WTC11 (cell line): ENCODE results near the gene ADGRD2.

Experiments used
- ATF2 ChIP-seq: sonication (generic); formaldehyde crosslinking; IDR thresholded peaks from 2 replicates; pipeline ENCODE4 v1.8.1; 2022; ENCODE audit warnings: low read depth, missing genetic modification reagents, borderline replicate concordance
- ATF6 ChIP-seq: sonication (generic); formaldehyde crosslinking; IDR thresholded peaks from 2 replicates; pipeline ENCODE4 v1.8.1; 2023; ENCODE audit warnings: mild to moderate bottlenecking, missing genetic modification reagents
- CREM ChIP-seq: sonication (generic); formaldehyde crosslinking; IDR thresholded peaks from 2 replicates; pipeline ENCODE4 v1.8.1; 2022; ENCODE audit warnings: mild to moderate bottlenecking, missing genetic modification reagents, moderate library complexity
- CTCF ChIP-seq: fragments of 200-600 bp; IDR thresholded peaks from 2 replicates; pipeline ENCODE4 v1.8.0; 2022; ENCODE audit warnings: antibody characterized with exemption
- ETV6 ChIP-seq: sonication (generic); formaldehyde crosslinking; IDR thresholded peaks from 2 replicates; pipeline ENCODE4 v1.8.1; 2022; ENCODE audit warnings: mild to moderate bottlenecking, missing genetic modification reagents
- JAZF1 ChIP-seq: fragments of 250-450 bp; sonication (Bioruptor Pico); IDR thresholded peaks from 2 replicates; pipeline ENCODE4 v1.9.0; 2021; ENCODE audit warnings: moderate library complexity, mild to moderate bottlenecking, inconsistent platforms
- JUN ChIP-seq: sonication (generic); formaldehyde crosslinking; IDR thresholded peaks from 2 replicates; pipeline ENCODE4 v1.8.0; 2023; ENCODE audit warnings: mild to moderate bottlenecking, missing genetic modification reagents
- NR3C1 ChIP-seq: sonication (generic); formaldehyde crosslinking; conservative IDR thresholded peaks from 2 replicates; pipeline ENCODE4 v1.8.1; 2023; ENCODE audit warnings: low read depth, mild to moderate bottlenecking, missing genetic modification reagents
- SMAD4 ChIP-seq: sonication (generic); formaldehyde crosslinking; IDR thresholded peaks from 2 replicates; pipeline ENCODE4 v1.8.0; 2022; ENCODE audit warnings: mild to moderate bottlenecking, missing genetic modification reagents
- SP1 ChIP-seq: sonication (generic); formaldehyde crosslinking; conservative IDR thresholded peaks from 2 replicates; pipeline ENCODE4 v1.8.1; 2022; ENCODE audit warnings: missing genetic modification reagents
- TEAD4 ChIP-seq: sonication (generic); formaldehyde crosslinking; IDR thresholded peaks from 2 replicates; pipeline ENCODE4 v1.8.0; 2022; ENCODE audit warnings: mild to moderate bottlenecking, missing genetic modification reagents
- ZNF396 ChIP-seq: fragments of 250-450 bp; sonication (Bioruptor Pico); IDR thresholded peaks from 2 replicates; pipeline ENCODE4 v1.8.0; 2021; ENCODE audit warnings: mild to moderate bottlenecking, moderate library complexity, borderline replicate concordance
- TF ChIP-seq, protein P1 (sequence below): sonication (generic); formaldehyde crosslinking; conservative IDR thresholded peaks from 2 replicates; pipeline ENCODE4 v1.8.1; 2022; ENCODE audit warnings: mild to moderate bottlenecking, missing genetic modification reagents

- no peak for TF ChIP-seq JAZF1 (CRISPR knock-in tag)
- TF ChIP-seq TEAD4 (CRISPR knock-in tag), result no peak
- no peak for TF ChIP-seq CTCF
- TF ChIP-seq SP1 (CRISPR knock-in tag), result no peak
- TF ChIP-seq NR3C1, result no peak
- no peak for TF ChIP-seq ETV6 (CRISPR knock-in tag)
- TF ChIP-seq ATF2 (CRISPR knock-in tag), result no peak
- TF ChIP-seq ATF6 (CRISPR knock-in tag), result no peak
- TF ChIP-seq CREM (CRISPR knock-in tag), result no peak
- TF ChIP-seq ZNF396 (CRISPR knock-in tag), result no peak
- TF ChIP-seq SMAD4 (CRISPR knock-in tag), result no peak
- TF ChIP-seq JUN (CRISPR knock-in tag), result no peak
- TF ChIP-seq, protein P1, sequence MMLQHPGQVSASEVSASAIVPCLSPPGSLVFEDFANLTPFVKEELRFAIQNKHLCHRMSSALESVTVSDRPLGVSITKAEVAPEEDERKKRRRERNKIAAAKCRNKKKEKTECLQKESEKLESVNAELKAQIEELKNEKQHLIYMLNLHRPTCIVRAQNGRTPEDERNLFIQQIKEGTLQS (CRISPR knock-in tag), result no peak
These were observed 7.4 kb upstream of the ADGRD2 start for GRCh38 chr9:124442826-124443225.
